Nephron (organoid): ENCODE measurements around the gene SP1.

Experiments
- H3K27ac Mint-ChIP-seq, 3 experiments: 2 replicates each; pipeline ENCODE4 v1.8.0; 2020; ENCODE audit warnings: mixed read lengths in 3 of 3, mild to moderate bottlenecking in 2 of 3, moderate library complexity in 1 of 3
- H3K27me3 Mint-ChIP-seq: 2 replicates; pipeline ENCODE4 v1.8.0; 2021; ENCODE audit warnings: low read depth, mild to moderate bottlenecking, moderate library complexity, mixed read lengths
- H3K36me3 Mint-ChIP-seq: 2 replicates; pipeline ENCODE4 v1.8.0; 2020; ENCODE audit warnings: low read depth, mixed read lengths
- H3K4me1 Mint-ChIP-seq: 2 replicates; pipeline ENCODE4 v1.8.0; 2020; ENCODE audit warnings: mixed read lengths
- H3K4me3 Mint-ChIP-seq, 3 experiments: 2 replicates each; pipeline ENCODE4 v1.8.0; 2020; ENCODE audit warnings: mild to moderate bottlenecking in 3 of 3, mixed read lengths in 3 of 3, moderate library complexity in 2 of 3
- H3K9me3 Mint-ChIP-seq: 2 replicates; pipeline ENCODE4 v1.8.0; 2020; ENCODE audit warnings: mixed read lengths
- TF ChIP-seq, protein P1 (sequence below), 3 experiments: fragments of 200-600 bp; sonication (generic); IDR thresholded peaks; one replicate each; pipeline ENCODE4 v1.5.0; 2021; ENCODE audit warnings: antibody characterized with exemption in 3 of 3; ENCODE audit not compliant: unreplicated experiment in 3 of 3

Gene SP1

DNA sequence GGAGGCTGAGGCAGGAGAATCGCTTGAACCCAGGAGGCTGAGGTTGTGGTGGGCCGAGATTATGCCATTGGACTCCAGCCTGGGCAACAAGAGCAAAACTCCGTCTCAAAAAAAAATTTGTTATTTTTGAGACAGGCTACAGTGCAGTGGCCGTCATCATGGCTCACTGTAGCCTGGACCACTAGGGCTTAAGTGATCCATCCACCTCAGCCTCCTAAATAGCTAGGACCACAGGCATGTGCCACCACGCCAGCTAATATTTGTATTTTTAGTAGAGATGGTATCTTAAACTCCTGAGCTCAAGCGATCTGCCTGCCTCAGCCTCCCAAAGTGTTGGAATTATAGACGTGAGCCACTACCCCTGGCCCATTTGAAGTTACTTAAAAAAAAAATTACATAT is 71.0 kb downstream of the SP1 start:
- no peaks in the 10 kb centered on the region for H3K27me3 Mint-ChIP-seq
- H3K36me3 Mint-ChIP-seq = peaks cover 46% of the 10 kb centered on the region
- no peaks in the 10 kb centered on the region for H3K9me3 Mint-ChIP-seq
- no peak overlapping the region for H3K27ac Mint-ChIP-seq
- peaks cover 23% of the 10 kb centered on the region for H3K4me1 Mint-ChIP-seq
- H3K4me3 Mint-ChIP-seq = peak overlapping the region in 1 of 3 experiments; percentile 8
- TF ChIP-seq, protein P1, sequence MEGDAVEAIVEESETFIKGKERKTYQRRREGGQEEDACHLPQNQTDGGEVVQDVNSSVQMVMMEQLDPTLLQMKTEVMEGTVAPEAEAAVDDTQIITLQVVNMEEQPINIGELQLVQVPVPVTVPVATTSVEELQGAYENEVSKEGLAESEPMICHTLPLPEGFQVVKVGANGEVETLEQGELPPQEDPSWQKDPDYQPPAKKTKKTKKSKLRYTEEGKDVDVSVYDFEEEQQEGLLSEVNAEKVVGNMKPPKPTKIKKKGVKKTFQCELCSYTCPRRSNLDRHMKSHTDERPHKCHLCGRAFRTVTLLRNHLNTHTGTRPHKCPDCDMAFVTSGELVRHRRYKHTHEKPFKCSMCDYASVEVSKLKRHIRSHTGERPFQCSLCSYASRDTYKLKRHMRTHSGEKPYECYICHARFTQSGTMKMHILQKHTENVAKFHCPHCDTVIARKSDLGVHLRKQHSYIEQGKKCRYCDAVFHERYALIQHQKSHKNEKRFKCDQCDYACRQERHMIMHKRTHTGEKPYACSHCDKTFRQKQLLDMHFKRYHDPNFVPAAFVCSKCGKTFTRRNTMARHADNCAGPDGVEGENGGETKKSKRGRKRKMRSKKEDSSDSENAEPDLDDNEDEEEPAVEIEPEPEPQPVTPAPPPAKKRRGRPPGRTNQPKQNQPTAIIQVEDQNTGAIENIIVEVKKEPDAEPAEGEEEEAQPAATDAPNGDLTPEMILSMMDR (IDR thresholded peaks at IDR 0.05; ENCODE audit: unreplicated experiment in 3 of 3) = no peak

DNA sequence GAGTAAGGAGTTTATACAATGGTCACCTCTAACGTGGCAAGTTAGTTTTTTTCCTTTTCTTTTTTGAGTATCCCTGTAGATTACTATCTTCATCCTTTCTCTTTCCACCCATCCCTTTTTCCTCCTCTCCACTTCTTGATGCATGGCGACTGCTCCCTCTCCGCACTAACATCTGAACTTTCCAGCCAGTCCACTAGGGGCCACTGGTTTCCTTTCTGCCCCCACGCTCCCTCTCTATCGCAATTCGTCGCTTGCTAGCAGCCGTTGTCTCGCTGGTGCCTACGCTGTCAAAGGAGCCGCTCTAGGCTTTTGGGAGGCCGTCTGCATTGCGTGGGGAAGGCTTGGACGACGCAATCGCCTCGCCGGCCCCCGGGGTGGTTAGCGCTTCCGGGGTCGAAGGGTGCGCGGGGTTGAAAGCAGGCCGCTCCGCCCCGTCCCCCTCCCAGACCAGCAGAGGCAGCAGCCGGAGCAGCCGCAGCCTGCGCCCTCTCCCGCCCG is 71.7 kb downstream of the SP1 start, which contains the start of gene PCBP2:
Gene PCBP2, plus strand, starts transcription at position 442 of the 498 bp plus-strand sequence. CDS start 2,699 bp downstream, outside the sequence.
- H3K36me3 Mint-ChIP-seq = peaks cover 48% of the 10 kb centered on the region
- TF ChIP-seq, protein P1 (IDR thresholded peaks at IDR 0.05; ENCODE audit: unreplicated experiment in 3 of 3) = peak; percentile 85 to 91 (median 91)
- no peaks in the 10 kb centered on the region for H3K27me3 Mint-ChIP-seq

DNA sequence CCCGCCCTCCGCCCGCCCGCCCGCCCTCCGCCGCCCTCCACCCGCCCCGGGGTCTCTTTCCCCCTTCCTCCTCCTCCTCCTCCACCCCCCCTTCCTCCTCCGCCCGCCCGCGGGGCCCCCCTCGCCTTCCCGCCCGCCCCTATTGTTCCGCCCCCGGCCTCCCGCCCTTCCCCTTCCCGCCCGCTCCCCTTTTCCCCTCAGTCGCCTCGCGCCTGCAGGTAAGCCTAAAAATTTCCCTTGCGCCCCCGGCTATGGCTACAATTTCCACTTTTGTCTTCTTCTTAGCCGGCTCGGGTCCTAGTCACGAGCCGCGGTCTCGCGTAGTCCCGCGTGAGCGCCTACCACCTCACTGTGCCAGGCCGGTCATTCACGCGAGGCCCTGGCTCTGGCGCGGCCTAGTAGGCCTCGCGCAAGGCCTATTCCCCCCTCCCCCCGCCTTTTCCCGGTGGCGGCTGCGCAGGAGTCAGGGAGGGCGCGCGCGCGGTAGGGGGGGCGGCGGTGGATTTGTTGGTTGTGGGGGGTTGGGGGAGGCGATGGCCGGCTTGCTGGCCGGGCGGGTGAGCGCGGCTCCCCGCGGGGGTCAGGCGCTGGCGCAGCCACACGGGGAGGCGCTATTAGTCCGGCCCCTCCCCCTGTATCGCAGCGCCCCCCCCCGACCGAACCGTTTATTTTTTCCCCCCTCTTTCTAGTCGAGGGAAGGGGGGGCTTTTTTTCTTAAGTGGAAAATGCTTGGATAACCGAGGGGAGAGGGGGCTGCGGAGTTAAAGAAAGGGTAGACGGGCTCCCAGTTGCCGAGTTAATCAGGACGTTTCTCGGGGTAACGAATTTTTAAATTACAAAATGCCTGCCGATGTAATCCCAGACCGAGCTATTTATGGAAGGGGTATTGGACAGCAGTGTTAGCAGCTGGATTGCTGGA is 72.4 kb downstream of the SP1 start:
- TF ChIP-seq, protein P1 (IDR thresholded peaks at IDR 0.05; ENCODE audit: unreplicated experiment in 3 of 3) = no peak
- Mint-ChIP-seq H3K36me3 (peaks cover 52% of the 10 kb centered on the region), H3K27ac (peak overlapping the region; percentile 69 to 98 (median 82)), H3K4me3 (peak overlapping the region; percentile 97 to 100 (median 99)), H3K27me3 (no peaks in the 10 kb centered on the region), H3K9me3 (no peaks in the 10 kb centered on the region), H3K4me1 (peaks cover 26% of the 10 kb centered on the region)

More for the DNA sequence above, 71.7 kb downstream of the SP1 start, which contains the start of gene PCBP2:
- peak within 1 kb of the TSS; percentile 97 to 100 (median 99) for H3K4me3 Mint-ChIP-seq
- H3K27ac Mint-ChIP-seq = peak within 1 kb of the TSS; percentile 69 to 98 (median 82)
- H3K9me3 Mint-ChIP-seq = no peaks in the 10 kb centered on the region
- H3K4me1 Mint-ChIP-seq = peaks cover 26% of the 10 kb centered on the region

DNA sequence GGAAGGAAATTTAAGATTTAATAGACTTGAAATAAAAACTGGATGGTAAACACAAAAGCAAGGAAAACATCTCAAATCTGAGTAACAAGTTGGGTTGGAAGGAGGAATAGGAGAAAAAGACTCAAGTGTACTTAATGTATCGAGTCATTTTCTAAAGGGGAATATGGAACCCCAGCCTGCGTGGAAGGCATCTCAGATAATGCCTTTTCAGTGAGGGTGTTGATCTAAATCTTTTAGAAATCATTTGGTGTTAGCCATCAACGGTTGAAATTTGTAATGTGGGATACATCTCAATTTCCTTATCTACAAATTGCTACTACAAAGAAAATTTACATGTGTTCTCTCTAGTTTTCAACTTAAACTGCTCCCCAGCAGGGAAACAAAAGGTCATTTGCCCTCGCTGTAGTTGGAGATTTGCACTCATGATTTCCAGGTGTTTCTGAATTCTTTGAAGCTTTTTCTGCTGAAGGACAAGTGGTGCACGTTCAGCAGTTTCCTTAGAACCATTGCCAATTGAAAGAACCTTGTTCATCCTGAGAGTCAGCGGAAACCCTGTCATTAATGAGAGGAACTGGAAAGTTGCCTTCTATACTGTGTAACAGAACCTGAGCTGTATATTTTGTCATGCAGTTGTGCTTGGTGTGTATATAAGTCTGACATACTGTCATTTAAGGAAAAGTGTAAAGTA is 74.1 kb downstream of the SP1 start:
- TF ChIP-seq, protein P1 (IDR thresholded peaks at IDR 0.05; ENCODE audit: unreplicated experiment in 3 of 3) = no peak
- Mint-ChIP-seq H3K4me1 (peaks cover 28% of the 10 kb centered on the region), H3K4me3 (peak overlapping the region; percentile 97 to 100 (median 99)), H3K27me3 (no peaks in the 10 kb centered on the region), H3K9me3 (no peaks in the 10 kb centered on the region), H3K36me3 (peaks cover 57% of the 10 kb centered on the region), H3K27ac (peak overlapping the region in 2 of 3 experiments; percentile 82 to 98)

DNA sequence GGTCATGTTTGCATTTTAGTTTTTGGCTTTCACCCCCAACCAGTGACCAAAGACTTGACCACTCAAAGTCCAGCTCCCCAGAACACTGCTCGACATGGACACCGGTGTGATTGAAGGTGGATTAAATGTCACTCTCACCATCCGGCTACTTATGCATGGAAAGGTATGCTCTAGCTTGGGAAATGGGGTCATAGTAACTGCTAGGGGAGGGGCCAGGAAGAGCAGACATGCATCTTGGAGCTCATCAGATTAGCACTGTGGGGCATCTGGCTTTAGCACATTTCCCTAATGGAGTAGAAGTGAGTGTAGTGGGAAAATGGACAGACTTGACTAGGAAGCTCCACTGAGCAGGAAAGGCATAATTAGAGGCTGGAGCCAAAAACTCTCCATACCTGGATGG is 74.7 kb downstream of the SP1 start:
- peak overlapping the region; percentile 97 to 100 (median 99) for H3K4me3 Mint-ChIP-seq
- TF ChIP-seq, protein P1 (IDR thresholded peaks at IDR 0.05; ENCODE audit: unreplicated experiment in 3 of 3) = no peak
- H3K4me1 Mint-ChIP-seq = peaks cover 30% of the 10 kb centered on the region
- no peaks in the 10 kb centered on the region for H3K9me3 Mint-ChIP-seq
- H3K27me3 Mint-ChIP-seq = no peaks in the 10 kb centered on the region
- H3K27ac Mint-ChIP-seq = peak overlapping the region in 1 of 3 experiments; percentile 82
- peaks cover 61% of the 10 kb centered on the region for H3K36me3 Mint-ChIP-seq
